Mucosa of descending colon (tissue), 3 donors: ENCODE results near the gene SNED1. TPM values are rescaled to one million over a fixed set of nuclear protein-coding genes. Genes with fewer than 3 reads are reported as not detected.
A peak's percentile ranks its signal among the peaks of the same experiment; 100 is the strongest.

Experiments
- ATAC-seq: fragments of 200-7000 bp; cut with Tn5 transposase; one replicate; pipeline ENCODE4 v1.9.1; 2020; ENCODE audit warnings: mild to moderate bottlenecking, moderate library complexity
- DNase-seq, 3 donors: peaks; one replicate each; pipeline ENCODE4 v3.0.0-alpha.2; 2020
- H3K36me3 ChIP-seq: fragments of 200-600 bp; one replicate; pipeline ENCODE4 v1.8.0; 2021; ENCODE audit warnings: low read depth, mild to moderate bottlenecking
- H3K4me1 ChIP-seq: fragments of 200-600 bp; one replicate; pipeline ENCODE4 v1.8.0; 2021; ENCODE audit warnings: low read depth, mild to moderate bottlenecking
- H3K4me3 ChIP-seq: fragments of 200-600 bp; one replicate; pipeline ENCODE4 v1.8.0; 2021; ENCODE audit warnings: mild to moderate bottlenecking
- H3K9me3 ChIP-seq: fragments of 200-600 bp; one replicate; pipeline ENCODE4 v1.8.0; 2021; ENCODE audit warnings: mild to moderate bottlenecking
- intact Hi-C, 2 donors: fragments of 100-400 bp; cut with DNase I in 1 of 2; cut with micrococcal nuclease in 1 of 2; formaldehyde crosslinking; loops; one replicate each; pipeline versions ENCODE4 v1.11.0 to v1.11.1; 2022; cut with DNase I, micrococcal nuclease
- total RNA-seq, 3 donors: library from RNA; stranded (reverse); fragmentation: NEBNext Ultra II Directional in 2 of 3; extraction: Animal tissue kit (Norgen Biotek cat#: 25700) in 2 of 3; gene quantifications; one replicate each; pipeline versions ENCODE4 v1.2.1 to v1.2.4, GENCODE V29; 2021 to 2023
- TF ChIP-seq, protein P1 (sequence below): fragments of 200-600 bp; IDR thresholded peaks from one replicate; pipeline ENCODE4 v1.8.0; 2022; ENCODE audit warnings: antibody characterized with exemption, mild to moderate bottlenecking
- donor health status: DM: no; HTN: no; CAD: no; lungs with moderate emphysema.
- donor health status: DM: no; HTN: no; CAD: no.
- donor health status: DM: no; HTN: yes; CAD: no.

Gene SNED1
- total RNA-seq, 3 donors from 2014 or later = 7.0 to 16.3 (median 14.1) TPM

DNA sequence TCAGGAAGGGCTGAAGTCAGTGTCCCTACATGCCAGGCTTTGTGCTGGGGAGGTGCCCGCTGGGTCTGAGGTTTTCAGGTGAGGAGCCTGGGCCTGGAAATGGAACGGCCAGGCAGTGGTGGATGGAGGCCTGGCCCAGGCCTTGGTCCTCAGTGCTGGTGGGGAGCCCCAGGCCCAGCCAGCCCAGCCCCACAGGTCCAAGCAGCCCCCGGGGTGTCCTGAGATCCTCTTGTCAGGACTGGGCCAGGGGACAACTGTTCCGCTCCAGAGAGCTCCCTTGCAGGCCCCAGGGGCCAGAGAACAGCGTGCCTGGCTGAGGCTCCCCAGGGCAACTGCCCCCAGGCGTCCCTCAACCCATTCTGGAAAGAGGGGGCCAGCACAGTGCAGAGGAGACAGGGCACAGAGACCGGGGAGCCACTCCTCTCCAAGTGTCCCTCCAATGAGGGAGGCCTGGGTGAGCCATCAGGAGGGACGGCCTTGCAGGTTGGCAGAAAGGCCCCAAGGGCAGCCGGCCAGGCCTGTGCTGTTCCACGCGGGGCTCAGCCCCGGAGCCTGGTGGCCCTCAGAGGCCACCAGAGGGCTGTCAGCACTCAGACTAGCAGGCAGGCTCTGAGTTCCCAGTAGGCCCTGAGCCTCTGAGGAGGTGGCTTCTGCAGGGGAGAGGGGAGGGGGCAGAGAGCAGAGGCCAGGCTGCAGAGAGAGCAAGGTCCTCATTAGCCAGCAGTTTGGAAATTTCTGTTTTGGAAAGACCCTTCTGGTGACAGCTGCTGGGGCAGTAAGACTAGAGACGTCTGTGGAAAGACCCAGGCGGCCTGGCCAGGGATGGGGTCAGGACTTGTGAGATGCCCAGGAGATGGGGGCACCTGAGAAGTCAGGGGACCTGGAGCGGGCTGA lies 29.4 kb upstream of the SNED1 start:
- Histone ChIP-seq H3K9me3 (no peaks in the 10 kb centered on the region), H3K36me3 (no peaks in the 10 kb centered on the region), H3K4me3 (no peak overlapping the region), H3K4me1 (no peaks in the 10 kb centered on the region)
- TF ChIP-seq, protein P1, sequence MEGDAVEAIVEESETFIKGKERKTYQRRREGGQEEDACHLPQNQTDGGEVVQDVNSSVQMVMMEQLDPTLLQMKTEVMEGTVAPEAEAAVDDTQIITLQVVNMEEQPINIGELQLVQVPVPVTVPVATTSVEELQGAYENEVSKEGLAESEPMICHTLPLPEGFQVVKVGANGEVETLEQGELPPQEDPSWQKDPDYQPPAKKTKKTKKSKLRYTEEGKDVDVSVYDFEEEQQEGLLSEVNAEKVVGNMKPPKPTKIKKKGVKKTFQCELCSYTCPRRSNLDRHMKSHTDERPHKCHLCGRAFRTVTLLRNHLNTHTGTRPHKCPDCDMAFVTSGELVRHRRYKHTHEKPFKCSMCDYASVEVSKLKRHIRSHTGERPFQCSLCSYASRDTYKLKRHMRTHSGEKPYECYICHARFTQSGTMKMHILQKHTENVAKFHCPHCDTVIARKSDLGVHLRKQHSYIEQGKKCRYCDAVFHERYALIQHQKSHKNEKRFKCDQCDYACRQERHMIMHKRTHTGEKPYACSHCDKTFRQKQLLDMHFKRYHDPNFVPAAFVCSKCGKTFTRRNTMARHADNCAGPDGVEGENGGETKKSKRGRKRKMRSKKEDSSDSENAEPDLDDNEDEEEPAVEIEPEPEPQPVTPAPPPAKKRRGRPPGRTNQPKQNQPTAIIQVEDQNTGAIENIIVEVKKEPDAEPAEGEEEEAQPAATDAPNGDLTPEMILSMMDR = no peak
- intact Hi-C loops = no loop called here
- DNase-seq (peak in 2 of 3 donors; percentile 23 to 47), ATAC-seq (no peak)

DNA sequence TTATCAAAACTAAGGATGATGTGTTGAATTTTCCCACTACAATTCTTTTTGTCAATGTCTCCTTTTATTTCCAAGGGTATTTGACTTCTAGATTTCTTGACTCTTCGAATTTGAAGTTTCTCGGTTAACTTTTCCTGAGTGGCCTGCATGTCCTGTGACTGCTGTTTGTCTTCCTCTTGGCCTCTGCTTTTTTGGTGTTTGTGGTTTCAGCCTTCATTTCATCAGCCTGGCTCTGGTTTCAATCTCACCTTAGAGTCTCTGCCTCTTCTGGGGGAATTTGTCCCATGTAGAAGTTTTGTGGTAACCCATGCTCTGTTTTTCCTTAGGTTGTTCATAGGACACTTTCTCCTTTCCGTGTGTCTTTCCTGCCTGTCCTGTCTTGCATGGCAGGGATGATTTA lies 28.3 kb upstream of the SNED1 start:
- no peaks in the 10 kb centered on the region for H3K4me1 ChIP-seq
- no peak overlapping the region for H3K4me3 ChIP-seq
- no peaks in the 10 kb centered on the region for H3K9me3 ChIP-seq
- TF ChIP-seq, protein P1 = no peak
- ATAC-seq (no peak), DNase-seq (no peak)
- intact Hi-C loops = no loop called here
- no peaks in the 10 kb centered on the region for H3K36me3 ChIP-seq

DNA sequence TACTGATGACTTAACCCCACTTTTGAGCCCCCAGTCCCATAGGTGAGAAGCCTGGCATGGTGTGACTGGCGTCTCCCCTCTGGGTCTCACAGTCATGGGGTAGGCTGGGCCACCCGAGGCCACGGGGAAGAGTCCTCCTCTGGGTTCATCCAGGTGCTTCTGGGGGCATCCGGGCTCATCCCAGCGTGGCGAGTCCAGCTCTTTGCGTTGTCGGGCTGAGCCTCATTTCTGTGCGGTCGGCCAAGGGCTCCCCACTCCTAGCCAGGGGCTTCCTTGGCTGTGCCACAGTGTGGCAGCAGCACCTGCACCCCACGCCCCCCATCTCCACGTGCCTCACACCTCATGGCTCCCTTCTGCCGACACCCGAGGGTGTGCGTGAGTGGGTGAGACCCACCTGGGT lies 27.6 kb upstream of the SNED1 start:
- H3K9me3 ChIP-seq = no peaks in the 10 kb centered on the region
- no peak overlapping the region for H3K4me3 ChIP-seq
- DNase-seq (peak in 2 of 3 donors; percentile 3 to 39), ATAC-seq (no peak)
- no peaks in the 10 kb centered on the region for H3K4me1 ChIP-seq
- no peaks in the 10 kb centered on the region for H3K36me3 ChIP-seq
- intact Hi-C loops = no loop called here
- TF ChIP-seq, protein P1 = no peak

DNA sequence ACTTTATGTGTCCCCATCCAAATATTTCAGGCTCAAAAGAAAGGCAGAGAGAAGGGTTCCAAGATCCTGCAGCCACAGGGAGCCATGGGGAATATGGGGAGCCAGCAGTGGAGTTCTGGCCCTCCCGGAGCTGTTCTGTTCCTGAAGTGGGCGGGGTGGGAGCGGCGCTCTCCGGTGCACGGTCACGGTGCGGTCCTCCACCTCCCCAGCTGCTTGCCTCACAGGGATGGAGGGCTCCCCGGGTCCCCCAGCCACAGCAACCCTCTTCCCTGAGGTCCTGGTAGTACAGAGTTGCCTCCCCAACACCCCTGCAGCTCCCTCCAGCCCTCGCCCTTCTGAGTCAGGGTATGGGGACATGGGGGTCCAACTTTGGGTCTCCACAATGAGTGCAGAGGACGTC lies 26.2 kb upstream of the SNED1 start:
- H3K36me3 ChIP-seq = no peaks in the 10 kb centered on the region
- no peaks in the 10 kb centered on the region for H3K9me3 ChIP-seq
- TF ChIP-seq, protein P1 = no peak
- DNase-seq (peak in 1 of 3 donors; percentile 8), ATAC-seq (no peak)
- intact Hi-C loops = no loop called here
- no peak overlapping the region for H3K4me3 ChIP-seq
- no peaks in the 10 kb centered on the region for H3K4me1 ChIP-seq

DNA sequence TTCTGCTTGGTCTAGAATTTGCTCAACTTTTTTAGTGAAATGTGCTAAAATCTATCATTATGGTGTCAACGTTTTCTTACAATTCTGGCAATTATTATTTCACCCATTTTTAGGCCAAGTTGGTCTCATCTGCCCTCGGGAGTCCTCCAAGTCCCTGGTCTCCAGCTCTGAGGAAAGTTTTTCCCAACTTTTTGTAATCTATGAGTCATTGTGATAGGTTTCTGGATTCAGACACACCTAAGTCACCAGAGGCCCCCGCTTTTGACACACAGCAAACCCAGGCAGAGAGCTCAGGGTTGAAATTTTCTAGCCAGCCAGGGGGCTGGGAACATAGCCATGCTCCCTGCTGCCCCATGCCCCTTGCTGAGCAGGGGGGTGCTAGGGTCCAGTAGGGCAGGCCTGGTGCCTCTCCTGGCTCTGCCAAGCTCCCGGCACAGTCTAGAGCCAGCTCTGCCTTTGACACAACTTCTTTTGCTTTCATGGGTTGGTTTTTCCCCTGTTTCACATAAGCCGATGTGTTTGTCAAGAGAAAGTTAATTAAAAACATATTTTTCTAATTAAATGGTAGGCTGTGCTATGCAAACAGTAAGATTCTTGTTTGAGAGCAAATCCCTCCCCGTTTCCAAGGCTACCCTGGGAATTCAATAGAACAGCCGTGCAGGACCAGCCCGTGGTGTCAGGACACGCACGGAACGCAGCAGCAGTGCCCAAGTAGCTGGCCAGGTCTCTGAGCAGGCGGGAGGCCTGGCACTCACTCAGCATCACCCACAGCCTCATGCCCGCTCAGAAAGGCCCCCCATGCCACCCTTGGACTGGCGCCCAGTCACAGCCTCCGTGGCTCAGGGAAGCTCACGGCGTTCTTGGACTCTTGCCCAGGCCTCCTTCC lies 25.5 kb upstream of the SNED1 start:
- intact Hi-C loops = no loop called here
- TF ChIP-seq, protein P1 = no peak
- ATAC-seq = no peak

More for the DNA sequence above, 25.5 kb upstream of the SNED1 start:
- Histone ChIP-seq H3K9me3 (no peaks in the 10 kb centered on the region), H3K36me3 (no peaks in the 10 kb centered on the region), H3K4me3 (no peak overlapping the region), H3K4me1 (no peaks in the 10 kb centered on the region)
- DNase-seq = peak in 2 of 3 donors; percentile 16 to 51
